GM23338 (cell line): ENCODE results near the gene MCFD2. TPM values are rescaled to one million over a fixed set of nuclear protein-coding genes. Genes with fewer than 3 reads are reported as not detected.

Experiments used
- ATAC-seq: fragments of 200-7000 bp; cut with Tn5 transposase; 3 replicates; pipeline ENCODE4 v1.9.1; 2020
- DNase-seq: peaks from one replicate; pipeline ENCODE4 v3.0.0-alpha.2; 2015; ENCODE audit warnings: low spot score
- H2AFZ ChIP-seq: fragments of 200-600 bp; sonication (generic); 2 replicates; pipeline ENCODE4 v1.8.0; 2016; ENCODE audit warnings: antibody characterized with exemption, mild to moderate bottlenecking, moderate library complexity
- H3F3A ChIP-seq: fragments of 200-600 bp; sonication (generic); replicated peaks from 2 replicates; pipeline ENCODE4 v1.8.0; 2017; ENCODE audit warnings: antibody characterized with exemption, mixed run types, low read depth
- H3K27ac ChIP-seq: fragments of 200-600 bp; sonication (generic); 2 replicates; pipeline ENCODE4 v1.6.1; 2016; ENCODE audit warnings: low read depth
- H3K27me3 ChIP-seq: fragments of 200-600 bp; sonication (generic); 2 replicates; pipeline ENCODE4 v1.8.0; 2016; ENCODE audit warnings: mild to moderate bottlenecking, mixed run types, moderate library complexity; ENCODE audit not compliant: insufficient read depth
- H3K36me3 ChIP-seq: fragments of 200-600 bp; sonication (generic); 2 replicates; pipeline ENCODE4 v1.8.0; 2016; ENCODE audit warnings: mild to moderate bottlenecking; ENCODE audit not compliant: insufficient read depth
- H3K4me1 ChIP-seq: fragments of 200-600 bp; sonication (generic); 2 replicates; pipeline ENCODE4 v1.8.0; 2016; ENCODE audit warnings: mild to moderate bottlenecking, moderate library complexity; ENCODE audit not compliant: insufficient read depth
- H3K4me2 ChIP-seq: fragments of 200-600 bp; sonication (generic); 2 replicates; pipeline ENCODE4 v1.7.1; 2017; ENCODE audit warnings: mixed run types
- H3K4me3 ChIP-seq: fragments of 200-600 bp; sonication (generic); 2 replicates; pipeline ENCODE4 v1.6.1; 2016; ENCODE audit warnings: mixed run types
- H3K79me2 ChIP-seq: fragments of 200-600 bp; sonication (generic); replicated peaks from 2 replicates; pipeline ENCODE4 v1.8.0; 2017; ENCODE audit warnings: mild to moderate bottlenecking; ENCODE audit not compliant: insufficient read depth
- H3K9me2 ChIP-seq: fragments of 200-600 bp; sonication (generic); 2 replicates; pipeline ENCODE4 v1.8.0; 2017; ENCODE audit not compliant: insufficient read depth
- H4K20me1 ChIP-seq: fragments of 200-600 bp; sonication (generic); replicated peaks from 2 replicates; pipeline ENCODE4 v1.8.0; 2017; ENCODE audit warnings: mild to moderate bottlenecking; ENCODE audit not compliant: insufficient read depth
- H3K27ac Mint-ChIP-seq: 2 replicates; pipeline ENCODE4 v1.8.0; 2020; ENCODE audit warnings: inconsistent platforms, mild to moderate bottlenecking, moderate library complexity, mixed read lengths
- H3K27me3 Mint-ChIP-seq: 3 replicates; pipeline ENCODE4 v1.8.0; 2022; ENCODE audit warnings: low read depth, mild to moderate bottlenecking, moderate library complexity, mixed read lengths, inconsistent platforms; ENCODE audit not compliant: insufficient read depth, poor library complexity
- H3K36me3 Mint-ChIP-seq: 3 replicates; pipeline ENCODE4 v1.8.0; 2021; ENCODE audit warnings: low read depth, mild to moderate bottlenecking, inconsistent platforms, moderate library complexity, mixed read lengths
- H3K4me1 Mint-ChIP-seq: 3 replicates; pipeline ENCODE4 v1.8.0; 2020; ENCODE audit warnings: mild to moderate bottlenecking, inconsistent platforms, mixed read lengths
- H3K4me3 Mint-ChIP-seq: 3 replicates; pipeline ENCODE4 v1.8.0; 2021; ENCODE audit warnings: moderate library complexity, mild to moderate bottlenecking, inconsistent platforms, mixed read lengths
- H3K9me3 Mint-ChIP-seq: 3 replicates; pipeline ENCODE4 v1.8.0; 2020; ENCODE audit warnings: moderate library complexity, mild to moderate bottlenecking, inconsistent platforms, mixed read lengths
- CREB1 ChIP-seq: fragments of 250-450 bp; sonication (Bioruptor Pico); IDR thresholded peaks from 2 replicates; pipeline ENCODE4 v1.5.0; 2020; ENCODE audit warnings: low read depth, mild to moderate bottlenecking, moderate library complexity
- CTCF ChIP-seq, 2 experiments: fragments of 200-600 bp in 1 of 2; sonication (generic) in 1 of 2; conservative IDR thresholded peaks; 2 replicates each; pipeline versions ENCODE4 v1.5.1 to v1.6.1; 2016 to 2017; ENCODE audit warnings: antibody characterized with exemption in 2 of 2, low read depth in 2 of 2, mild to moderate bottlenecking in 2 of 2, moderate library complexity in 1 of 2
- POLR2AphosphoS5 ChIP-seq: IDR thresholded peaks from 2 replicates; pipeline ENCODE4 v1.6.1; 2016; ENCODE audit warnings: antibody characterized with exemption, low read depth
- REST ChIP-seq: IDR thresholded peaks from one replicate; pipeline ENCODE4 v1.6.1; 2018; ENCODE audit warnings: antibody characterized with exemption; ENCODE audit not compliant: unreplicated experiment
- ZNF114 ChIP-seq: fragments of 250-450 bp; sonication (Bioruptor Pico); IDR thresholded peaks from 2 replicates; pipeline ENCODE4 v1.5.0; 2020; ENCODE audit warnings: mild to moderate bottlenecking, moderate library complexity
- ZNF331 ChIP-seq: fragments of 250-450 bp; sonication (Bioruptor Pico); IDR thresholded peaks from 2 replicates; pipeline ENCODE4 v1.5.0; 2020; ENCODE audit warnings: low read depth, mild to moderate bottlenecking, moderate library complexity
- ZNF462 ChIP-seq: fragments of 250-450 bp; sonication (Bioruptor Pico); IDR thresholded peaks from 2 replicates; pipeline ENCODE4 v1.5.0; 2020; ENCODE audit warnings: mild to moderate bottlenecking, moderate library complexity
- polyA plus RNA-seq: library from polyadenylated mRNA; unstranded; fragments of >200 nt; fragmentation: Nextera tagmentation; extraction: Ambion mirVana; gene quantifications from 2 replicates; pipeline ENCODE4 v1.2.1, GENCODE V29; 2016
- total RNA-seq: library from RNA; depleted of rRNA; stranded (reverse); fragments of >200 nt; shearing (Covaris generic); gene quantifications from 2 replicates; pipeline ENCODE4 v1.2.3, GENCODE V29; 2014

MCFD2 gene
- total and polyA plus RNA-seq, 2 experiments from 2014 or later, result 55.1 to 91.9 TPM

- TF ChIP-seq ZNF331 (CRISPR knock-in tag) (no peak), REST (no peak), CTCF (conservative IDR thresholded peaks at IDR 0.05; ENCODE audit: low read depth in 2 of 2) (no peak), CREB1 (CRISPR knock-in tag) (no peak), POLR2AphosphoS5 (no peak), ZNF114 (CRISPR knock-in tag) (no peak), ZNF462 (CRISPR knock-in tag) (no peak)
- ATAC-seq (no peak), DNase-seq (no peak)
- Histone ChIP-seq H3K27ac (no peak overlapping the region), H3F3A (no peaks in the 10 kb centered on the region), H3K4me2 (no peak overlapping the region), H2AFZ (no peak overlapping the region), H4K20me1 (no peaks in the 10 kb centered on the region), H3K4me3 (no peak overlapping the region), H3K9me2 (no peaks in the 10 kb centered on the region), H3K79me2 (no peaks in the 10 kb centered on the region), H3K36me3 (no peaks in the 10 kb centered on the region), H3K27me3 (no peaks in the 10 kb centered on the region), H3K4me1 (no peaks in the 10 kb centered on the region)
- Mint-ChIP-seq H3K4me1 (no peaks in the 10 kb centered on the region; the same call in 2 of the 3 replicates), H3K27me3 (peaks cover 7% of the 10 kb centered on the region), H3K27ac (no peak overlapping the region), H3K36me3 (no peaks in the 10 kb centered on the region), H3K4me3 (no peak overlapping the region), H3K9me3 (no peaks in the 10 kb centered on the region)
These were observed 59.8 kb downstream of the MCFD2 start for GRCh38 chr2:46855805-46856204.
